Endothelial cell of umbilical vein (primary cell): Measurements from ENCODE around the gene SMARCD2. TPM values are rescaled to one million over a fixed set of nuclear protein-coding genes. Genes with fewer than 3 reads are reported as not detected.

Experiments
- BruUV-seq: library from RNA; stranded (reverse); fragments of 400-500 nt; replicated peaks from 2 replicates; lab custom pipeline; 2021; lab: Mats Ljungman, UMichigan
- CTCF ChIA-PET: fragments of 300-600, 350-600 bp; sonication (Branson Sonifier 250); formaldehyde crosslinking; loops from one replicate; lab custom pipeline; 2021; ENCODE audit warnings: antibody characterized with exemption, inconsistent platforms; lab: Charles Lee
- POLR2A ChIA-PET: fragments of 300-600, 350-600 bp; sonication (Branson Sonifier 250); formaldehyde crosslinking; loops from one replicate; lab custom pipeline; 2021; ENCODE audit warnings: antibody characterized with exemption, inconsistent platforms; lab: Charles Lee
- DNase-seq: peaks from one replicate; pipeline ENCODE4 v3.0.0-alpha.2; 2011; ENCODE audit warnings: low read depth, low spot score
- FAIRE-seq: peaks from 2 replicates; lab custom pipeline; 2011; peaks lifted over from hg19 to GRCh38; lab: Jason Lieb, UNC
- H2AFZ ChIP-seq: 2 replicates; pipeline ENCODE4 v1.6.0; 2012; ENCODE audit warnings: low read depth, low read length, control low read depth, inconsistent platforms
- H3K27ac ChIP-seq: 2 replicates; pipeline ENCODE4 v1.5.1; 2011; ENCODE audit warnings: low read depth, mild to moderate bottlenecking, control low read depth, low read length, moderate library complexity; ENCODE audit not compliant: insufficient read depth
- H3K27me3 ChIP-seq, 2 experiments: 2 replicates each; pipeline versions ENCODE4 v1.6.0 to v1.6.1; 2011; ENCODE audit warnings: low read length in 2 of 2, mixed read lengths in 1 of 2; ENCODE audit not compliant: control insufficient read depth in 2 of 2, insufficient read depth in 2 of 2
- H3K36me3 ChIP-seq, 2 experiments: 2 replicates in 1 of 2; 3 replicates in 1 of 2; pipeline ENCODE4 v1.5.1; 2011; ENCODE audit warnings: low read length in 2 of 2, mild to moderate bottlenecking in 1 of 2, moderate library complexity in 1 of 2; ENCODE audit not compliant: control insufficient read depth in 2 of 2, insufficient read depth in 2 of 2; ENCODE audit errors: extremely low read depth in 1 of 2
- H3K4me1 ChIP-seq: 3 replicates; pipeline ENCODE4 v1.5.1; 2011; ENCODE audit warnings: mild to moderate bottlenecking, low read length; ENCODE audit not compliant: control insufficient read depth, insufficient read depth; ENCODE audit errors: extremely low read depth
- H3K4me2 ChIP-seq: 2 replicates; pipeline ENCODE4 v1.6.1; 2011; ENCODE audit warnings: low read length, control low read depth, mixed read lengths; ENCODE audit not compliant: insufficient read depth
- H3K4me3 ChIP-seq, 3 experiments: fragments of 200-600 bp in 1 of 3; sonication (generic), shearing (Covaris generic) in 1 of 3; replicated peaks in 1 of 3; 2 replicates each; pipeline ENCODE4 v1.5.1; 2011 to 2016; ENCODE audit warnings: control low read depth in 3 of 3, low read length in 3 of 3, mild to moderate bottlenecking in 2 of 3, inconsistent platforms in 1 of 3, low read depth in 1 of 3, moderate library complexity in 1 of 3; ENCODE audit not compliant: insufficient read depth in 1 of 3
- H3K79me2 ChIP-seq: 2 replicates; pipeline ENCODE4 v1.6.0; 2012; ENCODE audit warnings: low read length, inconsistent platforms; ENCODE audit not compliant: control insufficient read depth, insufficient read depth
- H3K9ac ChIP-seq: replicated peaks from 2 replicates; pipeline ENCODE3; 2011; ENCODE audit warnings: low read length, control low read depth; ENCODE audit not compliant: insufficient read depth; ENCODE audit errors: extremely low read depth
- H3K9me1 ChIP-seq: replicated peaks from 3 replicates; pipeline ENCODE4 v1.6.0; 2011; ENCODE audit warnings: mild to moderate bottlenecking, low read length; ENCODE audit not compliant: control insufficient read depth, insufficient read depth; ENCODE audit errors: extremely low read depth
- H3K9me3 ChIP-seq: replicated peaks from 2 replicates; pipeline ENCODE4 v1.5.1; 2012; ENCODE audit warnings: low read length, inconsistent platforms; ENCODE audit not compliant: control insufficient read depth, insufficient read depth
- H4K20me1 ChIP-seq: replicated peaks from 2 replicates; pipeline ENCODE3; 2011; ENCODE audit warnings: mild to moderate bottlenecking, low read length; ENCODE audit not compliant: control insufficient read depth, insufficient read depth; ENCODE audit errors: extremely low read depth
- EZH2 ChIP-seq: IDR thresholded peaks from 2 replicates; pipeline ENCODE4 v1.6.1; 2012; ENCODE audit warnings: borderline replicate concordance, low read depth, mild to moderate bottlenecking, moderate library complexity, low read length, inconsistent platforms; ENCODE audit not compliant: severe bottlenecking
- FOS ChIP-seq: IDR thresholded peaks from 2 replicates; pipeline ENCODE4 v1.6.1; 2011; ENCODE audit warnings: mild to moderate bottlenecking, low read length, moderate library complexity, borderline replicate concordance; ENCODE audit not compliant: insufficient read depth
- GATA2 ChIP-seq: IDR thresholded peaks from 2 replicates; pipeline ENCODE4 v1.7.0; 2011; ENCODE audit warnings: low read depth, mild to moderate bottlenecking, moderate library complexity, mixed read lengths, low read length; ENCODE audit not compliant: insufficient read length, insufficient read depth
- JUN ChIP-seq: IDR thresholded peaks from 2 replicates; pipeline ENCODE4 v1.6.1; 2011; ENCODE audit warnings: borderline replicate concordance, low read depth; ENCODE audit not compliant: insufficient read length, insufficient read depth
- MAX ChIP-seq: IDR thresholded peaks from 2 replicates; pipeline ENCODE4 v1.6.1; 2011; ENCODE audit not compliant: insufficient read depth, insufficient read length
- MYC ChIP-seq: IDR thresholded peaks from one replicate; pipeline ENCODE4 v1.6.1; 2011; ENCODE audit warnings: mild to moderate bottlenecking, low read depth, low read length
- POLR2A ChIP-seq: IDR thresholded peaks from 2 replicates; pipeline ENCODE4 v1.6.1; 2012; ENCODE audit warnings: low read depth, mild to moderate bottlenecking, control low read depth, low read length
- POLR2AphosphoS5 ChIP-seq: IDR thresholded peaks from 2 replicates; pipeline ENCODE4 v1.6.1; 2012; ENCODE audit warnings: low read depth, mild to moderate bottlenecking, control low read depth, low read length, moderate library complexity; ENCODE audit not compliant: insufficient read depth
- dilution Hi-C: fragments of 300-500 bp; cut with MboI; formaldehyde crosslinking; loops from one replicate; pipeline ENCODE4 v1.15.0; 2019; ENCODE audit warnings: low sequenced_read_pairs; ENCODE audit not compliant: extremely low pct_ligation_motif_present
- intact Hi-C: fragments of 100-400 bp; cut with micrococcal nuclease; formaldehyde crosslinking; loops from one replicate; pipeline ENCODE4 v1.10.0; 2022
- polyA plus RNA-seq, 4 experiments: library from polyadenylated mRNA; depleted of rRNA in 3 of 4; stranded (reverse) in 3 of 4; unstranded in 1 of 4; fragments of >200 nt; gene quantifications; 2 replicates each; pipeline versions ENCODE4 v1.2.1 to v1.2.3, GENCODE V29; 2011 to 2012; ENCODE audit warnings: missing spikeins in 1 of 4
- total RNA-seq: library from RNA; stranded (reverse); gene quantifications from 2 replicates; pipeline ENCODE4 v1.2.3, GENCODE V29; 2021
- TF ChIP-seq, protein P1 (sequence below), 2 donors: IDR thresholded peaks; 1 replicate in 1 of 2; 2 replicates in 1 of 2; pipeline ENCODE4 v1.5.1; 2011; ENCODE audit warnings: low read length in 2 of 2, mild to moderate bottlenecking in 2 of 2, moderate library complexity in 2 of 2, control low read depth in 1 of 2, inconsistent platforms in 1 of 2, low read depth in 1 of 2; ENCODE audit not compliant: insufficient read depth in 1 of 2; ENCODE audit errors: extremely low read depth in 1 of 2

The SMARCD2 gene
- total and polyA plus RNA-seq, 2 donors (not counting 3 experiments of a cell fraction or from before 2014, with no cell fraction given): 51.2 to 55.7 TPM

DNA sequence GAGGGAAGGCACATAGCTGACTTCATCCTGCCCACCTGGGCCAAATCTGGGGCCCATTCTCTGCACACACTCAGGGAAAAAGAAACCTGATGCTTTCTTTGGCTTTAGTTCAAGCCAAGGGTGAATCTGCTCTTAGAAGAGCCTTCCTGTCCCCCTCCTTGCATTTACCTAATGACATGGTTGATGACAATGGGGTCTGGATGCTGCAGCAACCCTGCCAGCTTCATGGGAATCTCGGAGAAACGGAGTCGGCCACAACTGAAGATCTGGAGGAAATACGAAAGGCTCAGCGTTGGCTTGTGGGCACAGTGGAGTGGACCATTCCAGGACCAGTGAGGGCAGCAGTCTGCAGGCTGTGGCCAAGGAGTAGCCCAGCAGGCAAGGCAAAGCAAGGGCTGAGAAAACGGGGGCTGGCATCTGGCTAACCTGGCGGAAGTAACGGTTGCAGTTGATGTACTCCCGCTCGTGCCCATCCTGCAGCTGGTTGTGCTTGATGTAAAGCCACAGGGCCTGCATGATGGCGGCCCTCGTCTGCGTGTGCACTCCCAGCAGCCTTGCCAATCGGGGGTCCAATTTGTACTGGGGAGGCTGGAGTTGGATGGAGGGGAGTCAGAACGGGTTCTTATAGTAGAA lies 8.6 kb downstream of the SMARCD2 start:
- no peak for TF ChIP-seq POLR2AphosphoS5
- TF ChIP-seq POLR2A: no peak
- no peak for TF ChIP-seq GATA2
- TF ChIP-seq FOS: no peak
- no peak for TF ChIP-seq JUN
- no peak for TF ChIP-seq MAX
- TF ChIP-seq EZH2: no peak
- TF ChIP-seq, protein P1, sequence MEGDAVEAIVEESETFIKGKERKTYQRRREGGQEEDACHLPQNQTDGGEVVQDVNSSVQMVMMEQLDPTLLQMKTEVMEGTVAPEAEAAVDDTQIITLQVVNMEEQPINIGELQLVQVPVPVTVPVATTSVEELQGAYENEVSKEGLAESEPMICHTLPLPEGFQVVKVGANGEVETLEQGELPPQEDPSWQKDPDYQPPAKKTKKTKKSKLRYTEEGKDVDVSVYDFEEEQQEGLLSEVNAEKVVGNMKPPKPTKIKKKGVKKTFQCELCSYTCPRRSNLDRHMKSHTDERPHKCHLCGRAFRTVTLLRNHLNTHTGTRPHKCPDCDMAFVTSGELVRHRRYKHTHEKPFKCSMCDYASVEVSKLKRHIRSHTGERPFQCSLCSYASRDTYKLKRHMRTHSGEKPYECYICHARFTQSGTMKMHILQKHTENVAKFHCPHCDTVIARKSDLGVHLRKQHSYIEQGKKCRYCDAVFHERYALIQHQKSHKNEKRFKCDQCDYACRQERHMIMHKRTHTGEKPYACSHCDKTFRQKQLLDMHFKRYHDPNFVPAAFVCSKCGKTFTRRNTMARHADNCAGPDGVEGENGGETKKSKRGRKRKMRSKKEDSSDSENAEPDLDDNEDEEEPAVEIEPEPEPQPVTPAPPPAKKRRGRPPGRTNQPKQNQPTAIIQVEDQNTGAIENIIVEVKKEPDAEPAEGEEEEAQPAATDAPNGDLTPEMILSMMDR (IDR thresholded peaks at IDR 0.05; ENCODE audit: extremely low read depth in 1 of 2, insufficient read depth in 1 of 2, low read depth in 1 of 2, low read length in 2 of 2): no peak
- no peak for TF ChIP-seq MYC
- ChIA-PET POLR2A (no interaction called here), CTCF (interaction anchor here (0.6 to 1.8 kb wide), 9 partner anchors 7 to 408 kb away, joined by 3 to 7 read pairs (median 4); no protein-coding TSS in a partner anchor)
- DNase-seq: no peak
- H3K4me3 ChIP-seq: no peak overlapping the region
- no peaks in the 10 kb centered on the region for H3K27me3 ChIP-seq
- H3K9me3 ChIP-seq: no peaks in the 10 kb centered on the region
- dilution Hi-C loops (no loop called here), intact Hi-C loops (loop anchor here (2.0 kb wide), 1 partner anchor 135 kb away; no protein-coding TSS in a partner anchor)
- no peak for FAIRE-seq
- BruUV-seq: no TSS peak
- H3K27ac ChIP-seq: no peak overlapping the region
- no peak overlapping the region for H3K9ac ChIP-seq
- H3K4me1 ChIP-seq: peaks cover 3% of the 10 kb centered on the region
- no peak overlapping the region for H2AFZ ChIP-seq
- H3K79me2 ChIP-seq: peaks cover 23% of the 10 kb centered on the region
- H4K20me1 ChIP-seq: no peaks in the 10 kb centered on the region
- no peak overlapping the region for H3K4me2 ChIP-seq
- no peaks in the 10 kb centered on the region for H3K9me1 ChIP-seq
- H3K36me3 ChIP-seq: peaks cover 29 to 58% of the 10 kb centered on the region in 2 experiments
